ENCODE data around the gene DUT.

DNA sequence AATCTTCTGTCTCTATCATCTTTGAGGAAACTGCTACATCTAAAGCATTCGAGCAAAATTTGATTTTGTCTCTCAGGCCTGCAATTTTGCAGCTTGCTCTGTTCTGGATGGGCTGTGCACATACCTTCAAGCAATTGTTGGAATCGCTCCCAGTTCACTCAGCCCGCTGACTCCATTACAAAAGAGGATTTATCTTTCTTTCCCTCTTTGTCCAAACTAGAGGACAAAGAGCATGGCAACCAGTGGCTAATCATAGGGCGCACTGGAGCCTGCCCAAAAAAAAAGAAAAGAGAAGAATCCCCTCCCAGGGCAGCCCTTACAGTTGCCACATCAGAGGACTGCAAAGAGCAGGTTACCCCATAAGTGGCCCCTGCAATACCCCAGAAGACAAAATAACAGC, 49.0 kb upstream of the DUT start:
- TF ChIP-seq, protein P1, sequence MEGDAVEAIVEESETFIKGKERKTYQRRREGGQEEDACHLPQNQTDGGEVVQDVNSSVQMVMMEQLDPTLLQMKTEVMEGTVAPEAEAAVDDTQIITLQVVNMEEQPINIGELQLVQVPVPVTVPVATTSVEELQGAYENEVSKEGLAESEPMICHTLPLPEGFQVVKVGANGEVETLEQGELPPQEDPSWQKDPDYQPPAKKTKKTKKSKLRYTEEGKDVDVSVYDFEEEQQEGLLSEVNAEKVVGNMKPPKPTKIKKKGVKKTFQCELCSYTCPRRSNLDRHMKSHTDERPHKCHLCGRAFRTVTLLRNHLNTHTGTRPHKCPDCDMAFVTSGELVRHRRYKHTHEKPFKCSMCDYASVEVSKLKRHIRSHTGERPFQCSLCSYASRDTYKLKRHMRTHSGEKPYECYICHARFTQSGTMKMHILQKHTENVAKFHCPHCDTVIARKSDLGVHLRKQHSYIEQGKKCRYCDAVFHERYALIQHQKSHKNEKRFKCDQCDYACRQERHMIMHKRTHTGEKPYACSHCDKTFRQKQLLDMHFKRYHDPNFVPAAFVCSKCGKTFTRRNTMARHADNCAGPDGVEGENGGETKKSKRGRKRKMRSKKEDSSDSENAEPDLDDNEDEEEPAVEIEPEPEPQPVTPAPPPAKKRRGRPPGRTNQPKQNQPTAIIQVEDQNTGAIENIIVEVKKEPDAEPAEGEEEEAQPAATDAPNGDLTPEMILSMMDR (IDR thresholded peaks at IDR 0.05; ENCODE audit: low read depth, low read length, poor library complexity, severe bottlenecking) = no peak
- no peak for TF ChIP-seq EZH2phosphoT487 (IDR thresholded peaks at IDR 0.05; ENCODE audit: borderline replicate concordance, low read length)

Measured in DOHH2 (cell line).